Measurements from ENCODE around the gene TUT4.
"Not testable (repeated sequence)": the region's sequence is repeated elsewhere in the genome, so short reads cannot be mapped to it uniquely, and the experiment has no call there.

TUT4 gene

GRCh38 chr1:52552505-52553361, at the start of gene TUT4:
Gene TUT4, minus strand, starts transcription at chr1:52553092. Its CDS starts 26,812 bp downstream, at chr1:52526280.
- peak; percentile 24 for DNase-seq (ENCODE audit: low read depth)

GRCh38 chr1:52601991-52602855, 49.3 kb upstream of the TUT4 start, which contains the start of gene GPX7:
Gene GPX7, plus strand, starts transcription at chr1:52602371. Its CDS starts 39 bp downstream, at chr1:52602410.
- DNase-seq (ENCODE audit: low read depth): no peak

- no peak for DNase-seq (ENCODE audit: low read depth)
These were observed 48.6 kb upstream of the TUT4 start for GRCh38 chr1:52601519-52601918.

GRCh38 chr1:52600533-52601179, 47.8 kb upstream of the TUT4 start:
- DNase-seq (ENCODE audit: low read depth): no peak

- no peak for DNase-seq (ENCODE audit: low read depth)
These were observed 46.3 kb upstream of the TUT4 start for GRCh38 chr1:52599236-52599635.

- DNase-seq (ENCODE audit: low read depth): no peak
These were observed 45.8 kb upstream of the TUT4 start for GRCh38 chr1:52598729-52599128.

GRCh38 chr1:52597912-52598311, 45.0 kb upstream of the TUT4 start:
- no peak for DNase-seq (ENCODE audit: low read depth)

GRCh38 chr1:52595061-52595460, 42.2 kb upstream of the TUT4 start:
- no peak for DNase-seq (ENCODE audit: low read depth)

GRCh38 chr1:52593495-52593894, 40.6 kb upstream of the TUT4 start:
- DNase-seq (ENCODE audit: low read depth): no peak

GRCh38 chr1:52592637-52593323, 39.9 kb upstream of the TUT4 start:
- DNase-seq (ENCODE audit: low read depth): no peak

GRCh38 chr1:52590266-52590665, 37.4 kb upstream of the TUT4 start:
- no peak for DNase-seq (ENCODE audit: low read depth)

- no peak for DNase-seq (ENCODE audit: low read depth)
These were observed 35.6 kb upstream of the TUT4 start for GRCh38 chr1:52588535-52588934.

- DNase-seq (ENCODE audit: low read depth): no peak
These were observed 35.1 kb upstream of the TUT4 start for GRCh38 chr1:52588027-52588426.

- DNase-seq (ENCODE audit: low read depth): no peak
These were observed 32.6 kb upstream of the TUT4 start for GRCh38 chr1:52585474-52585873.

GRCh38 chr1:52582116-52582696, 29.3 kb upstream of the TUT4 start:
- no peak for DNase-seq (ENCODE audit: low read depth)

GRCh38 chr1:52580283-52580682, 27.4 kb upstream of the TUT4 start:
- DNase-seq (ENCODE audit: low read depth): no peak

GRCh38 chr1:52579415-52579814, 26.5 kb upstream of the TUT4 start:
- no peak for DNase-seq (ENCODE audit: low read depth)

- not testable (repeated sequence) for DNase-seq (ENCODE audit: low read depth)
These were observed 25.2 kb upstream of the TUT4 start for GRCh38 chr1:52578066-52578465.

- no peak for DNase-seq (ENCODE audit: low read depth)
These were observed 23.2 kb upstream of the TUT4 start for GRCh38 chr1:52576074-52576473.

GRCh38 chr1:52574594-52574993, 21.7 kb upstream of the TUT4 start:
- DNase-seq (ENCODE audit: low read depth): peak; percentile 91

- DNase-seq (ENCODE audit: low read depth): no peak
These were observed 19.5 kb upstream of the TUT4 start for GRCh38 chr1:52572387-52572786.
